Stimulated activated CD4-positive, alpha-beta T cell treated with anti-CD3 and anti-CD28 coated beads, Interleukin-12 subunit alpha, Interleukin-12 subunit beta, amount 100 ng/mL, for 24 hours (primary cell): Measurements from ENCODE around the gene LYPD8.
"Not testable (repeated sequence)": the region's sequence is repeated elsewhere in the genome, so short reads cannot be mapped to it uniquely, and the experiment has no call there.

Experiments
- DNase-seq, 2 experiments: peaks; one replicate each; pipeline ENCODE4 v3.0.0-alpha.2; 2020; ENCODE audit warnings: low read depth in 2 of 2

Gene LYPD8

GRCh38 chr1:248755517-248755916 is at the start of gene LYPD8:
TSS of gene LYPD8 (minus strand) at chr1:248755759. CDS start at chr1:248751081, 4,678 bp downstream.
- no peak for DNase-seq

DNA sequence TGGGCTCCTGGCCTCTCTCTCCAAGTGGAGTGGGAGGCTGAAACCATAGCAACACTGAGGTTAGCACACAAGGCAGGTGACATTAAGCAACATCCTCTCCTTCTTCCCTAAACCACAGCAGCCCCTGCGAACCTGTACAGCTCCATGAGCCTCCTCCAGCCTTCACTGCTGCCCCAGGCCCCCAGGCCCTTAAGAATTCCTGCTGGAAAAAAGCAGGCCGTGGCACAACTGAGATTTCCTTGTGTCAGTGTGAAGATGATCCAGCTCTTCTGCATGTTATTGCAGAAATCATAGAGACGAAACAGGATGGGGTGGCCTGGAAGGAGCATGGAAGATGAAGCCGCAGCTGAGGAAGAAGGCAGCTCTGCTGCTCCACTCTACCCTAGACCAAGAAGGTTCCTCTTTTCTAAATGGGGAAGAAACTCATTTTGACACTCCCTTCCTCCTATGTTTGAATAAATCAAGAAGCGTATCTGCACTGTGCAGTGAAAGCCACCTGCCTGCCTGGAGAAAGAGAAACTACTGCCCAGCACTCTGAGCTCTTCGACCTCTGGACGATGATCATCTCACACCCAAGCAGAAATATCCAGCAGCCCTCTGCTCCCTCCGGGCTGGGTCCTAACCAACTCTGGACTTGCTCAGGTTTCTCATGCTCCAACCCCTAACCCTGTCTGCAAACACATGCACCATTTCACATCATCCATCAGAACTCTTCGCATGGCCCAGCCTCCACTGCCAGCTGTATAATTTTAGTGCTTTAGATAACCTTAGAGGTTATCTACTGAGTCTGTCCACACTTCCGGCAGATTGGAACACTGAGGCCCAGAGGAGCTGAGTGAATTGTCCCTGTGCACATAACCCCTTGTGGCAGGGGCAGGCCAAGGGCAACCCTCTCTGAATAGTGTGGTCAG is 49.5 kb upstream of the LYPD8 start:
- DNase-seq, result no peak

GRCh38 chr1:248803501-248803900 is 47.9 kb upstream of the LYPD8 start:
- not testable (repeated sequence) for DNase-seq

DNA sequence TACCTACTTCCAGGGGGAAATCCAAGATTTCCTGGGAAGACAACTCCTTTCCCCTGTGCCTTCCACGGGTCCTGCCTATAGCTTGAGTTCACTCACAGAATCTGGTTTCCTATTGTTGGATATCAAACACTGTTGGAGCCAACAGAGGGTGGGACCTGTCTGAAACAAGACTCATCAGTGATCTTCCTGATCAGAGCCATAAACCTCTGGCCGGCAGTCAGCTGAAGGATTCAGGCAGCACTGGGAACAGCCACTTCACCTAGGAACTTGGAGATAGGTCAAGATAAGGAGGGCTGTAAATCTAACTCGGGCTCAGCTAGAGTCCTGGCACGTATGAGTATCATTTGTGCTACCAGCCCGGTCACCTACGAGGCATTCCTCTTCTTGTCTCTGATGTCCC is 46.9 kb upstream of the LYPD8 start:
- DNase-seq, result no peak

DNA sequence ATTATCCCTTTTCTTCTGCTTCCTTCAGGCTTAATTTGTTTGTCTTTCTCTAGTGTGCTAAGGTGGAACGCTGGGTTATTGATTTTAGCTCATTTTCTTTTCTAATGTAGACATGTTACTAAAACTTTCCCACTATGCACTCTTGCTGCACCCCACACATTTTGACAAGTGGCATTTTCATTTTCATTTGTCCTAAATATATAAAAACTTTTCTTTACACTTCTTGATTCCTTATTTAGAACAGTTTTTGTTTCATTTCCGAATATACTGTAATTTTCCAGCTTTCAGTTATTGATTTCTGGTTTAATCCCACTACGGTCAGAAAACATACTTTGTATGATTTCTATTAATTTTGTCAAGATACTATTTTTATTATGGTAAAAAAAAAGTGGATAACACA is 44.9 kb upstream of the LYPD8 start:
- no peak for DNase-seq

GRCh38 chr1:248798791-248799190 is 43.2 kb upstream of the LYPD8 start:
- DNase-seq, result no peak

DNA sequence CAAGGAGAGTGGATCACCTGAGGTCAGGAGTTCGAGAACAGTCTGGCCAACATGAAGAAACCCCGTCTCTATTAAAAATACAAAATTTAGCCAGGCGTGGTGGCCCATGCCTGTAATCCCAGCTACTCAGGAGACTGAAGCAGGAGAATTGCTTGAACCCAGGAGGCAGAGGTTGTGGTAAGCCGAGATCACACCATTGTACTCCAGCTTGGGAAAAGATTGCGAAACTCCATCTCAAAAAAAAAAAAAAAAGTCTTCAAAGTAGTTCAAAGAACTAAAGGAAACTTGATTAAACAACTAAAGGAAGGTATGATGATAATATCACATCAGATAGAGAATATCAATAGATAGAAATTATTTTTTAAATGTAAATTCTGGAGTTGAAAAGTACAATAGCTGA is 39.1 kb upstream of the LYPD8 start:
- not testable (repeated sequence) for DNase-seq

DNA sequence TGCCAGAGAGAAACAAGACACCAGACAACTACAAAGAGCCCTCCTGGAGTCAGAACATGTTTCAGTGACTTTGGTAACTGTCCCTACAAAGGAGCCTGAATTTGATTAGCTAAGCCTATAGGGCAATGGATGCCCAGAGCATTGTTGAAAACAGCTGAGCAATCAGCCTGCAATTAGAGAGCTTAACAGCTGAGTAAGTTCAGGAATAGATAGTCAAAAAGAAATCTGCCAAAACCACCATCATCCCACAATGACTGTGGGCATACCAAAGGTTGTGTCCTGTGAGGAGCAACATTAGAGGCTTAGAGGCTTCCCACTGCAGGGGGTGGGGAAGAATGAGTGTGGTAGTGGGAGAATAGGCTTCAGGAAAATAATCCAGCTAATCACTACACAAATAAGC is 38.0 kb upstream of the LYPD8 start:
- no peak for DNase-seq

DNA sequence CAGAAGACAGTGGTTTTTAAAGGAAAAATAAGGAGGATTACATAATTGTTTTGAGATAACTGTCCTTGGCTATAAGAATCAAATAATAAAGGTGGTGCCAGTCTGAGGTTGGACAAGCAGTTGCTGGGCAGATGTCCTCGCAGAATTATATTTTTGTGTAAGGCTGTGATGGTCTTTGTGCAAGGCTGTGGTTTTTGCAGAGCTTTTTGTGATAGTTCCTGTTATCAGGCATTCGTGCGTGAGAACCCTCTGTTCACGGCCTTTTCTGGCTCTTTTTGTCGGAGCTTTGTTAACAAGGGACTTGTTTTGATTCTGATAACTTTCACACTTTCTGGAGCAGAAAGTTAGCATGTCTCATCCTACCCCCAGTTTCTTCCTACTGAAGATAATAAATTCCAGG is 36.8 kb upstream of the LYPD8 start:
- DNase-seq, result no peak

GRCh38 chr1:248791010-248791409 is 35.5 kb upstream of the LYPD8 start:
- no peak for DNase-seq

GRCh38 chr1:248790456-248790855 is 34.9 kb upstream of the LYPD8 start:
- no peak for DNase-seq

GRCh38 chr1:248789337-248789736 is 33.8 kb upstream of the LYPD8 start:
- not testable (repeated sequence) for DNase-seq

DNA sequence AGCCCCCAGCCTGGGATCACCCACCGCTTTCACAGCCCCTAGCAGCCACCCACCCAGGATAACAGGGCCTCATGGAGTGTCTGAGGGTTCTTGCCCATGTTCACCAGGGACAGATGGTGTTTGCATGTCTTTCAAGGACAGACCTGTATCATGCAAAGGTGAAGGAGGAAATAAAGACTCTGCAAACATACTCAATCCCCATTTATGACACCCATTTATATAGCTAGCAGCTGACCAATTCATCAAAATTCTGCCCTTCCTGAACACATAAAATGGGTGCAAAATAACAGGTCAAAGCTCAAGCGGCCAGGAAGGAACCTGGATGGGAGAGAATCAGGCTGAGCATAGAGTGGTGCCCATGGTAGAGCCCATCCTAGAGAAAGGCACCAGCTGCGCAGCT is 32.8 kb upstream of the LYPD8 start:
- no peak for DNase-seq

DNA sequence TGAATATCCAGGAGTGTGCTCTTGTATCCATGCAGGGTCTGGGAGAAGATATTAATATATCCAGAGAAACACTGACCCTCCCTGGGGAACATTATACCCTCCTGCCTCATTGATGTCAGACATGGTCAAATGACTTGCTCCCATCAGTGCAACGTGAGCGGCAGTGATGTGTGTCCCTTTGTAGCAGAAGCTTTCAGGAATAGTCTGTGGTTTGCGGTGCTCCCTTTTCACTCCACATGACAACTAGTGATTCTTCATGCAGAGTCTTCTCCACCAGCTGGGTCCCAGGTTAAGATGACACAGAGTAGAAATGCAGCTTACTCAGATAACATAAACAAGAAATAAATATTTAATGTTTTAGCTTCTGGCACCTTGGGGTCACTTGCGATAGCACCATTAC is 31.9 kb upstream of the LYPD8 start:
- no peak for DNase-seq

GRCh38 chr1:248786156-248786555 is 30.6 kb upstream of the LYPD8 start:
- DNase-seq, result no peak

DNA sequence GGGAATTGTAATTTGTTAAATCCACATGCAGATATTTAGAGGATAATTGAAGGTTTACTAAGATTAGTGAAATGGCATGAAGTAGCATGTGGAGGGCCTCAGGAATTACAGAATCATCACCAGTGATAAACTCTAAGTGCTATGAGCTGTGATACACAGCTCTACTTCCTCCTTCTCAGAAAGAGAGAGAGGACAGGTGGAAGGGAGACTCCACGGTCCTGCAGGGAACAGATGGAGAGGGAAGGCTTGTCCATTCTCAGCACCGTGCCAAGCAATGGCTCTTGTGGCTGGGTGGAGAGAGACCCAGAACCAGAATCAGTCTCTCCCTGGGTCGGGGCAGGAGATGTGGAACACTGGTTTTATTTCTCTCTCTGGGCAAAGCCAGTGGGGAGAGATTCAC is 27.8 kb upstream of the LYPD8 start:
- DNase-seq, result no peak

GRCh38 chr1:248782416-248783141 is 27.0 kb upstream of the LYPD8 start:
- no peak for DNase-seq

GRCh38 chr1:248779350-248779749 is 23.8 kb upstream of the LYPD8 start:
- DNase-seq, result no peak

- no peak for DNase-seq
Observed at GRCh38 chr1:248778906-248779305, 23.3 kb upstream of the LYPD8 start.

DNA sequence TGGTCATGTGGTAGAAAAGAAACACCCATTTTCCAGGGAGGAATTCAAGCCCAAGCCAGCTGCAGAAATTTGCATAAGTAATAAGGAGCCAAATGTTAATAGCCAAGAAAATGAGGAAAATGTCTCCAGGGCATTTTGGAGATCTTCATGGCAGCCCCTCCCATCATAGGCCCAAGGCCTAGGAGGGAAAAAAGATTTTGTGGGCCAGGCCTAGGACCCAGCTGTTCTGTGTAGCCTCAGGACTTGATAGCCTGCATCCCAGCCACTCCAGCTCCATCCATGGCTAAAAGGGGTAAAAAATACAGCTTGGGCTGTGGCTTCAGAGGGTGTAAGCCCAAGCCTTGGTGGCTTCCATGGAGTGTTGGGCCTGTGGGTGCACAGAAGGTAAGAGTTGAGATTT is 21.4 kb upstream of the LYPD8 start:
- DNase-seq, result no peak

GRCh38 chr1:248775441-248775840 is 19.9 kb upstream of the LYPD8 start:
- no peak for DNase-seq

GRCh38 chr1:248759644-248760043 is 4.1 kb upstream of the LYPD8 start:
- no peak for DNase-seq

DNA sequence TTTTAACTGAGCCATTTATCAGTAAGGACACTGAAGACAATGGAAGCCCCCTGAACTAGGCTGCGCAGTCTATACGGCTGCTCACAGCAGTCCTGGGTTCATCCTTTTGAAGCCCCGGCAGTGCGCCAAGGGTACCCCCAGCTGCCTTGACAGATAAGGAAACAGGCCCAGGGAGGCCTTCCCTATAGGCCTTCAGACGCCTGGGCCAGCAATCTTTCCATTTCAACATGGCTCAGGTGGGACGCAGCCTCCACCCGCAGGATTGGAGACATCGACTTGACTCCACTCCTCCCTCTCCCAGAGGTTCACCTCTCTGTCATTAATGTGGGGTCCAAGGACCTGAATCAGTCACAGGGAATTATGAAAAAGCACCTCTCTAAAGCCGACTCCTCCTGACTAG is 2.8 kb upstream of the LYPD8 start:
- DNase-seq, result no peak
